IPS-20b (cell line): ENCODE results near the gene BRAP.
A peak's percentile ranks its signal among the peaks of the same experiment; 100 is the strongest.
"Not testable (repeated sequence)": the region's sequence is repeated elsewhere in the genome, so short reads cannot be mapped to it uniquely, and the experiment has no call there.

ENCODE experiments used
- H3K27ac ChIP-seq: one replicate; pipeline ENCODE4 v1.5.1; 2013; ENCODE audit warnings: low read length
- H3K27me3 ChIP-seq: 2 replicates; pipeline ENCODE4 v1.6.1; 2013; ENCODE audit warnings: mild to moderate bottlenecking, low read length, inconsistent platforms; ENCODE audit not compliant: insufficient read depth
- H3K36me3 ChIP-seq: 2 replicates; pipeline ENCODE4 v1.6.1; 2013; ENCODE audit warnings: low read depth, mild to moderate bottlenecking, inconsistent platforms, low read length, moderate library complexity; ENCODE audit not compliant: insufficient read depth
- H3K4me1 ChIP-seq: 2 replicates; pipeline ENCODE4 v1.6.1; 2013; ENCODE audit warnings: mild to moderate bottlenecking, control low read depth, inconsistent platforms, low read length, moderate library complexity; ENCODE audit not compliant: insufficient read depth
- H3K4me3 ChIP-seq: 2 replicates; pipeline ENCODE4 v1.5.1; 2013; ENCODE audit warnings: mild to moderate bottlenecking, low read length, inconsistent platforms
- H3K9ac ChIP-seq: 2 replicates; pipeline ENCODE4 v1.6.1; 2013; ENCODE audit warnings: low read depth, mild to moderate bottlenecking, inconsistent platforms, low read length, moderate library complexity
- H3K9me3 ChIP-seq: 2 replicates; pipeline ENCODE4 v1.6.1; 2013; ENCODE audit warnings: mild to moderate bottlenecking, low read depth, low read length, inconsistent platforms; ENCODE audit not compliant: insufficient read depth

BRAP gene

DNA sequence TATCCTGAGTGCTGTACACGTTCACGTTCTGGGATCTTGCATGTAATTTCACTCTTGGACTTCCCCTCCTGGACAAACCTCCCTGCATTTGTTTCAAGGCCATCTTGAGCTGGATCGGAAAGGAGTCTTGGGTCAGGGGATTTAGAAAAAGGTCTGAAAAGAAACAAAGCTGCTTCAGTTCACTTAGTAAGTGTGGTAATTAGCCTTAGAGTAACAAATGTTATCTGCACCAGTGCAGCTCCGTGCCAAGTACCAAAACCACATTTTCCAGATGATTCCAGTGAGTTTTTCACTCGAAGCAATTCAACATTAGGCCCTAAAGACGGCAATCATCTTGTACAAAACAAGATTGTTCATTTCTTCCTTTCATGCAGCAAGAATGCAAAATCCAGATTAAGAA is 47.2 kb downstream of the BRAP start:
- Histone ChIP-seq H3K27ac (no peak overlapping the region), H3K4me3 (no peak overlapping the region), H3K9me3 (no peaks in the 10 kb centered on the region), H3K4me1 (peaks cover 11% of the 10 kb centered on the region; the same call in 1 of the 2 replicates), H3K9ac (no peak overlapping the region), H3K36me3 (peaks cover 17% of the 10 kb centered on the region), H3K27me3 (no peaks in the 10 kb centered on the region)

DNA sequence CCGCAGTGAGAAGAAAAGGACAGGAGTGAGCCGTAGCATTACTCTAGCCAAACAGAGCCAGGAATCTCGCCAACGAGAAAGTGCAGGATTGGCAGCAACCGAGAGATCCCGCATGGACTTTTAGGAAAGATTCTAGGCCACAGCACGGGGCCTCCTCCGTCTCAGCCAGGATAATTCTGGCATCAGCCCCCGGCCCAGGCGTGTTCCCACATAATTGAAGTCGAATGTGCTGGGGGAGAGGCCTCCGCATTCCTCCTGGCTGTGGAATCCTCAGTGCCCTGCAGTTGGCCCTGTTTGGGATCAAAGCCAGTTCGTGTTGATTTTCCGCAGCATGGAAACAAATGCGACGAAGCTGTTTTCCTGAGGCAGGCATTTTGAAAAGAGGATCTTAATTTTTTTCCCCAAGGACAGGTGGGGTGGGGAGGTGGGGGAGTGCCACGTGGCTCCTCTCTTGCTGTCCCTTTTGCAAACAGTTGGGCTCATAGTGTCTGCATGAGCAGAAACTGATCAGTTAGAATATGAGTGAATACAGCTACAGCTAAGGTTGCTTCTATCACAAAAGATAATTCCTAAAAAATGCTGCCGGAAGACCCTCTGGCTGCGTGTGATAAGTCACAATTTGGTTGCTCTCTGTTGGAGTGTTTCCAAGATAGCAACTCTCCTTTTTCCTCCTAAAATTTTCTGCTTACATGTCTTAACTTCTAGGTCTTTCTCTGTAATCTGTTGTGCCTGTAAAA is 49.4 kb downstream of the BRAP start:
- Histone ChIP-seq H3K27me3 (no peaks in the 10 kb centered on the region), H3K9ac (peak overlapping the region; percentile 62), H3K27ac (peak overlapping the region; percentile 16), H3K9me3 (no peaks in the 10 kb centered on the region), H3K4me3 (peak overlapping the region; percentile 23; the same call in 1 of the 2 replicates), H3K36me3 (no peaks in the 10 kb centered on the region), H3K4me1 (peaks cover 11% of the 10 kb centered on the region; the same call in 1 of the 2 replicates)

DNA sequence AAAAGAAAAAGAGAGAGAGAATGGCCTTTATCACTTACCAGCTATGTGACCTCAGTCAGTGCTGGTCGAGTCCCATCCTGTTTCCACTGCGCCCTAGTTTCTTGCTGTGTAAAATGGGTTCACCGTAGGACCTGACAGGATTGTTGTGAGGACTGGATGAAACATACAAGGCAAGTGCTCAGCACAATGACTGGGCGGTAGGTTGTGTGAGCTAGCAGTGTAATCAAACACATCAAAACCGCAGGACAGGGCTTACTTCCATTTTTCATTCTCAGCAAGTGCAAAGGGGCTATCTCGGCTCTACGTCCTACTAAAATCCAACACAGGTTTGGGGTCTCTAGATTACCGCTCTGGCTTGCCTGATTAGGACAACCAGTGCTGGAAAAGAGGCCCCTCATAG is 50.2 kb downstream of the BRAP start:
- H3K36me3 ChIP-seq = no peaks in the 10 kb centered on the region
- no peaks in the 10 kb centered on the region for H3K9me3 ChIP-seq
- no peak overlapping the region for H3K27ac ChIP-seq
- H3K9ac ChIP-seq = peak overlapping the region; percentile 62; the same call in 1 of the 2 replicates
- no peaks in the 10 kb centered on the region for H3K27me3 ChIP-seq
- peaks cover 11% of the 10 kb centered on the region; the same call in 1 of the 2 replicates for H3K4me1 ChIP-seq
- no peak overlapping the region for H3K4me3 ChIP-seq

DNA sequence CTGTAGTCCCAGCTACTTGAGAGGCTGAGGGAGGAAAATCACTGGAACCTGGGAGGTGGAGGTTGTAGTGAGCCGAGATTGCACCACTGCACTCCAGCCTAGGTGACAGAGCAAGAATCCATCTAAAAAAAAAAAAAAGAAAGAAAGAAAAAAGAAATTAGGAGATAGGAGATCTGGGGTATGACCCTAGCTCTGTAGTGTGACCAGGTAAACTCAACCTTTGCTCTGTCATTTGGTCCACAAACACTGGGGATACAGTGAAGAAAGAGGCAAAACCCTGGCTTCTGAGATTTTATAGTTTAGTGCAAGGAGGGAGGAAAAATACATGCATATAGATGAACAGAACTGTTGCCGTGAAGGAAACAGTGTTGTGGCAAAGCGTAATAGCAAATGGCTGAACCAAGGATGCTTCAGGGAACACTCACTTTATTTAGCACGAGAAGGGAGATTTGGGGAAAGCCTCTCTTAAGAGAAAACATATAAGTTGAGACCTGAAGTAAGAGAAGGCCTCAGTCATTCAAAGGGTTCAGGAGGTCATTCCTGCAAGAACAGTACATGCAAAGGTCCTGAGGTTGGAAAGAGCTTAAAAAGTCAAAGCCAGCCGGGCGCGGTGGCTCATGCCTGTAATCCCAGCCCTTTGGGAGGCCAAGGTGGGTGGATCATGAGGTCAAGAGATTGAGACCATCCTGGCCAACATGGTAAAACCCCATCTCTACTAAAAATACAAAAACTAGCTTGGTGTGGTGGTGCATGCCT is 57.1 kb downstream of the BRAP start:
- H3K4me3 ChIP-seq = no peak overlapping the region
- no peak overlapping the region for H3K27ac ChIP-seq
- H3K27me3 ChIP-seq = no peaks in the 10 kb centered on the region
- no peak overlapping the region for H3K9ac ChIP-seq
- H3K4me1 ChIP-seq = no peaks in the 10 kb centered on the region
- no peaks in the 10 kb centered on the region for H3K9me3 ChIP-seq
- H3K36me3 ChIP-seq = no peaks in the 10 kb centered on the region

DNA sequence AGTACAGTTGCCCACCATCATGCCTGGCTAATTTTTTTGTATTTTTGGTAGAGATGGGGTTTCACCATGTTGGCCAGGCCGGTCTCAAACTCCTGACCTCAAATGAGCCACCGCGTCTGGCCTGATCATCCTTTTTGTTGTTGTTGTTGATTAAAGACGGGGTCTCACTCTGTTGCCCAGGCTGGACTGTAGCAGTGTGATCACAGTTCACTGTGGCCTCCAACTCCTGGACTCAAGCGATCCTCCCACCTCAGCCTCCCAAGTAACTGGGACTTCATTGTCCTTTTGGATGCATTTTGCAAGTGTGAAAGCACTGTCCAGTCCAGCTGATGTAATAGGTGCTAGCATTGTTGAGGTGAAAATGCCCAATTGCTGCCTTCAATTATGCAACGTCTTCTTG is 59.5 kb downstream of the BRAP start:
- H3K4me1 ChIP-seq = no peaks in the 10 kb centered on the region
- no peaks in the 10 kb centered on the region for H3K27me3 ChIP-seq
- H3K9me3 ChIP-seq = no peaks in the 10 kb centered on the region
- H3K27ac ChIP-seq = no peak overlapping the region
- H3K36me3 ChIP-seq = no peaks in the 10 kb centered on the region
- H3K4me3 ChIP-seq = no peak overlapping the region
- H3K9ac ChIP-seq = no peak overlapping the region

DNA sequence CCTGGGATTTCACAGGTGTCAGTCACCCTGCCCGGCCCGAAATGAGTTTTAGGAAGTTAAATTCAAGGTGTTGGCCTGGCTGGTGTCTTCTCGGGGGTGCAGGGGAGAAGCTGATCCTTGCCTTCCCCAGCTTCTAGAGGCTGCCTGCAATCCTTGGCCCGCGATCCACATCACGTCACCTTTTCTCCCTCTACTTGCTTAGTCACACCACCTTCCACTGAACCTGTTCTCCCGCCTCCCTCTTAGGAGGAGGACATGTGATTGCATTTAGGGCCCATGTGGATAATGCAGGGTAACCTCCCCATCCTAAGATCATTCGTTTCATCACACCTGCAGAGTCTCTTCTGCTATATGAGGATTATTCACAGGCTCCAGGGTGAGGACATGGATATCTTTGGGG is 61.2 kb downstream of the BRAP start:
- H3K9me3 ChIP-seq = no peaks in the 10 kb centered on the region
- H3K4me3 ChIP-seq = no peak overlapping the region
- H3K9ac ChIP-seq = no peak overlapping the region
- H3K36me3 ChIP-seq = no peaks in the 10 kb centered on the region
- no peaks in the 10 kb centered on the region for H3K27me3 ChIP-seq
- no peak overlapping the region for H3K27ac ChIP-seq
- H3K4me1 ChIP-seq = no peaks in the 10 kb centered on the region

DNA sequence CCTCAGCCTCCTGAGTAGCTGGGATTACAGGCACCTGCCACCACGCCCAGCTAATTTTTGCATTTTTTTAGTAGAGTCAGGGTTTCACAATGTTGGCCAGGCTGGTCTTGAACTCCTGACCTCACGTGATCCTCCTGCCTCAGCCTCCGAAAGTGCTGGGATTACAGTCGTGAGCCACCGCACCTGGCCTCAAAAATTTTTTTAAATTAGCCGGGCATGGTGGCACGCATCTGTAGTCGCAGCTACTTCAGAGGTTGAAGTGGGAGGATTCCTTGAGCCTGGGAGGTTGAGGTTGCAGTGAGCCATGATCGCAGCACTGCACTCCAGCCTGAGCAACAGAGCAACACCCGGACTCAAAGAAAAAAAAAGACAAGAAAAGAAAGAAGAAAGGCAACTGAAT is 67.9 kb downstream of the BRAP start:
- not testable (repeated sequence) for H3K4me3 ChIP-seq, H3K36me3 ChIP-seq, H3K9ac ChIP-seq, H3K27ac ChIP-seq, H3K9me3 ChIP-seq, H3K27me3 ChIP-seq, H3K4me1 ChIP-seq

DNA sequence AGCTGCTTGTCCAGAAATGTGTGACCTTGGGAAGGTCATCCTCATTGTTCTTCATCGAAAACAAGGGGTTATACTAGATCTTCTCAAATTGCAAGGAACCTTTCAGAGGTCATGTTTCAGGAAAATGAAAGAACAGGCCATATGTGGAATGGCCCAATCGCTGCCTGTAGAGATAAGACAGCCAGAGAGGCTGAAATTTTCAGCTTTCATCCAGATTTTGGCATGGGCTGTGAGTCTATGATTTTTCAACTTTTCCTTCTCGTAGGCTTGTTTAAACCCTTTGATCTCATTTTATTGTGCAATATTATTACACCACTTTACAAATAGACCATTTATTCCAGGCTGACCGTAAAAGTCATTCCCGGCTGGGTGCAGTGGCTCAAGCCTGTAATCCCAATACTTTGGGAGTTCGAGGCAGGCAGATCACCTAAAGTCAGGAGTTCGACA is 69.6 kb downstream of the BRAP start:
- Histone ChIP-seq H3K36me3 (no peaks in the 10 kb centered on the region), H3K9ac (no peak overlapping the region), H3K4me1 (no peaks in the 10 kb centered on the region), H3K27ac (no peak overlapping the region), H3K27me3 (no peaks in the 10 kb centered on the region), H3K9me3 (no peaks in the 10 kb centered on the region), H3K4me3 (no peak overlapping the region)

DNA sequence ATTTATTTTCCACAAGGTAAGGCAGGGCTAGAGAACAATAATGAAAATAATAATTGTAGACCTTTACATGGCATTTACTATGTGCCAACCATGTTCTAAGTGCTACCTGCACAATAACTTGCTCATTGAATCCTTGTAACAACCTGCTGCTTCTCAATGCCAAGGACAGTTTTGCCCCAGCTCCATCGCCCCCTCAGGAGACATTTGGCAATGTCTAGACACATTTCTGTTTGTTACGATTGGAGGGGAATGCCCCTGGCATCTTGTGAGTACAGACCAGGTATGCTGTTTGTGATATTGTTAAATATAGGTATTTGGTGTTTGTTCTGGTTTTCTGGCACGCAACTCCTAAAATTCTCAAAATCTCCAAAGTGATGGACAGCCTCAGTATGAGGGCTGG is 78.5 kb downstream of the BRAP start:
- no peak overlapping the region for H3K9ac ChIP-seq
- no peaks in the 10 kb centered on the region for H3K36me3 ChIP-seq
- no peak overlapping the region for H3K4me3 ChIP-seq
- H3K9me3 ChIP-seq = no peaks in the 10 kb centered on the region
- H3K27ac ChIP-seq = no peak overlapping the region
- no peaks in the 10 kb centered on the region for H3K4me1 ChIP-seq
- no peaks in the 10 kb centered on the region for H3K27me3 ChIP-seq

DNA sequence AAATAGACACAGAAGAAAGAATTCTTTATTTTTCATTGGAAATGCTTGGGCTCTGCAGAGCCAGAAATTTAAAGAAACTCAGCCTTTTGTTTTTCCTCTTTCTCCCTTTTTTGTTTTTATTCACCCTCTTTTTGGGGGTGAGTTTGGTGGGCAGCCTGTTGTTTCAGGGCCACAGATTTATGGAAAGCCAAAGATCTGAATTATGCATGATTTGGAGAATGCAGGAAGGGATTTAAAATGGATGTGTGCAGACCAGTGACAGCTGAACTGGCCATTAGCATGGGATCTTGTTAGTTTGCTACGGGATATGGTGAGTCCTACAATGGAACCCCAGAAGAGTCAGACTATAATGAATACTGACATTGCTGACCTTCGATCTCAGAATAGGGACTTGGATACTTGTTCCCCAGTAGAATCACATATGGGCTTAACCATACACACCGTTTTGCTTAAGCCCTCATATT is 79.0 kb downstream of the BRAP start:
- Histone ChIP-seq H3K27me3 (no peaks in the 10 kb centered on the region), H3K4me1 (no peaks in the 10 kb centered on the region), H3K27ac (no peak overlapping the region), H3K9me3 (no peaks in the 10 kb centered on the region), H3K9ac (no peak overlapping the region), H3K4me3 (no peak overlapping the region), H3K36me3 (no peaks in the 10 kb centered on the region)

DNA sequence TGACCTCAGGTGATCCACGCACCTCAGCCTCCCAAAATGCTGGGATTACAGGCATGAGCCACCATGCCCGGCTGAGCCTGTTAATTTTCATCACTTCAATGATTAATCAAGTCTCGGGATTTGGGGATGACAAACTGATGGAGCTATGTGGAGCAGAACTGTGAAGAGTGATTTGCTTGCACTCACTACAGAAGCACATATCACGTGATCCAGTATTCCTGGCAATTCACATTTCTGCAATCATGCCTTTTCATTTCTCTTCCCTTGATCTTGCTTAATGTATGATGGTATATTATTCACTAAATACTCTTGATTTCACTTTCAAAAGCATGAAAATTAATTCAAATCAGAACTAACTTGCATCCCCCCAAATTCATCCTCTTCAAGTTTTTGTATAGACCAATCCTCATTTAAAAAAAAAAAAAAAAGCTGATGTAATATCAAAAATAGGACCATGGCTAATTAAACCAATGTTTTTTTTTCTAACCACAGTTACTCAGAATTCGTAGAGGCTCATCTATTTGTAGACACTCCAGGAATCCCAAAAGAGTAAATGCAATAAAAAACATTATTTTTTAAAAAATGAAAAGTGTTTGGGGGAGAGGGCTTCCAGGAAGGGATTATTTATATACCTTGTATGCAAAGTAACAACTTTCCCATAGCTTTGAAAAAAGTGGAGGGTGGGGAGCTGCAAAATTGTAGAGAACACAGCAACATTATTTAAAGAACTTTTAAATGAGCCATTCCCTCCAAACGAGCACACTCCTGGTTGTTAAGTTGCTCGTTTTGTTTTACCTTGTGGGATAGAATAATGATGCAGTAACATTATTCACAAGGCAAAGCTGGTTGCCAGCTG is 79.6 kb downstream of the BRAP start:
- H3K9me3 ChIP-seq = no peaks in the 10 kb centered on the region
- H3K4me1 ChIP-seq = no peaks in the 10 kb centered on the region
- H3K27ac ChIP-seq = no peak overlapping the region
- no peak overlapping the region for H3K4me3 ChIP-seq
- no peak overlapping the region for H3K9ac ChIP-seq
- no peaks in the 10 kb centered on the region for H3K27me3 ChIP-seq
- H3K36me3 ChIP-seq = no peaks in the 10 kb centered on the region
